Measurements from ENCODE around the gene DAPK1.

DNA sequence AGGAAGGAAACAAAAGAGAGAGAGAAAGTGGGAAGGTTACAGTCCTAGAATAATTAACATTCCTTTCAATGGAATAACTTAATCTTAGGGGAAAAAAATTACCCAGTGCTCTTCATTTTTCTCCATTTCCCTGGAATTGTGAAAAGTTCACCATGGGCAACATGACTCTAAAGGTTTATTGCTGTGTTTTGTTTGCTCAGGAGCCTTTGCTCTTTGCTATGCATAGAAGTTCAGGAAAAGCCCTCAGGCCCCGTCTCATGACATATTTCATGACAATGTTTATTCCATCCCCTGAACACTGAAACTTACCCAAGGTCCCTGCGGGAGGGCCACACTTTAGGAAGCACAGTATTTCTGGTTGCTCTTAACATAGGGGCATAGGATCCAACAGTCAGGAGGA is 218.5 kb downstream of the DAPK1 start:
- TF ChIP-seq CTCF (IDR thresholded peaks at IDR 0.05) (no peak), POLR2A (IDR thresholded peaks at IDR 0.05) (no peak)
